Thoracic aorta (tissue), 2 donors: Measurements from ENCODE around the gene SLC13A3. TPM values are rescaled to one million over a fixed set of nuclear protein-coding genes. Genes with fewer than 3 reads are reported as not detected.

Source experiments
- ATAC-seq: fragments of 150-250 bp; one replicate; pipeline ENCODE4 v1.8.0; 2017; ENCODE audit warnings: low read depth; ENCODE audit not compliant: insufficient number of reproducible peaks, low FRiP score
- DNase-seq: peaks from one replicate; pipeline ENCODE4 v3.0.0-alpha.2; 2020; ENCODE audit warnings: low spot score
- H3K27ac ChIP-seq, 2 donors: fragments of 200-600 bp; sonication (generic); 1 replicate in 1 of 2; 2 replicates in 1 of 2; pipeline ENCODE4 v1.5.1; 2016; ENCODE audit warnings: mild to moderate bottlenecking in 2 of 2, moderate library complexity in 2 of 2
- H3K27me3 ChIP-seq: fragments of 200-600 bp; sonication (generic); replicated peaks from 2 replicates; pipeline ENCODE4 v1.6.0; 2016; ENCODE audit warnings: mild to moderate bottlenecking; ENCODE audit not compliant: insufficient read depth
- H3K36me3 ChIP-seq: fragments of 200-600 bp; sonication (generic); one replicate; pipeline ENCODE4 v1.5.1; 2016
- H3K4me1 ChIP-seq, 2 donors: fragments of 200-600 bp; sonication (generic); 1 replicate in 1 of 2; 2 replicates in 1 of 2; pipeline versions ENCODE4 v1.5.1 to v1.6.0; 2016; ENCODE audit warnings: low read depth in 2 of 2, mild to moderate bottlenecking in 1 of 2; ENCODE audit not compliant: control insufficient read depth in 1 of 2
- H3K4me3 ChIP-seq: fragments of 200-600 bp; sonication (generic); 2 replicates; pipeline ENCODE4 v1.5.1; 2016; ENCODE audit warnings: mild to moderate bottlenecking
- H3K9me3 ChIP-seq: fragments of 200-600 bp; sonication (generic); 2 replicates; pipeline ENCODE4 v1.5.1; 2016
- CTCF ChIP-seq: fragments of 200-600 bp; sonication (generic); IDR thresholded peaks from one replicate; pipeline ENCODE4 v1.5.1; 2019; ENCODE audit warnings: antibody characterized with exemption
- total RNA-seq, 2 donors: library from RNA; depleted of rRNA; stranded (reverse); fragments of >200 nt; gene quantifications; one replicate each; pipeline versions ENCODE4 v1.1.0 to v1.2.3, GENCODE V29; 2016

SLC13A3 gene
- total RNA-seq, 2 donors from 2014 or later = 3.2 to 4.9 TPM

GRCh38 chr20:46641424-46641823 is 9.8 kb downstream of the SLC13A3 start:
- DNase-seq (no peak), ATAC-seq (no peak)
- no peak overlapping the region for H3K4me3 ChIP-seq
- peaks cover 0 to 2% of the 10 kb centered on the region in 2 donors for H3K4me1 ChIP-seq
- H3K27ac ChIP-seq = no peak overlapping the region
- H3K36me3 ChIP-seq = no peaks in the 10 kb centered on the region
- no peak for TF ChIP-seq CTCF
- H3K9me3 ChIP-seq = no peaks in the 10 kb centered on the region
- no peaks in the 10 kb centered on the region for H3K27me3 ChIP-seq

GRCh38 chr20:46640536-46641311 is 10.5 kb downstream of the SLC13A3 start:
- Histone ChIP-seq H3K36me3 (no peaks in the 10 kb centered on the region), H3K27me3 (no peaks in the 10 kb centered on the region), H3K4me1 (no peaks in the 10 kb centered on the region), H3K27ac (no peak overlapping the region), H3K4me3 (no peak overlapping the region), H3K9me3 (no peaks in the 10 kb centered on the region)
- DNase-seq (no peak), ATAC-seq (no peak)
- TF ChIP-seq CTCF = no peak

- no peaks in the 10 kb centered on the region for H3K9me3 ChIP-seq
- H3K4me3 ChIP-seq = no peak overlapping the region
- no peaks in the 10 kb centered on the region for H3K4me1 ChIP-seq
- no peak for TF ChIP-seq CTCF
- no peak for DNase-seq
- no peaks in the 10 kb centered on the region for H3K27me3 ChIP-seq
- ATAC-seq = no peak
- no peak overlapping the region for H3K27ac ChIP-seq
- no peaks in the 10 kb centered on the region for H3K36me3 ChIP-seq
Measured at GRCh38 chr20:46640044-46640443, 11.2 kb downstream of the SLC13A3 start.

- no peaks in the 10 kb centered on the region for H3K9me3 ChIP-seq
- no peaks in the 10 kb centered on the region for H3K27me3 ChIP-seq
- no peaks in the 10 kb centered on the region for H3K4me1 ChIP-seq
- DNase-seq = no peak
- ATAC-seq = no peak
- no peak overlapping the region for H3K4me3 ChIP-seq
- no peak overlapping the region for H3K27ac ChIP-seq
- no peak for TF ChIP-seq CTCF
- no peaks in the 10 kb centered on the region for H3K36me3 ChIP-seq
Measured at GRCh38 chr20:46639587-46639986, 11.7 kb downstream of the SLC13A3 start.

GRCh38 chr20:46638898-46639274 is 12.4 kb downstream of the SLC13A3 start:
- DNase-seq (no peak), ATAC-seq (no peak)
- H3K9me3 ChIP-seq = no peaks in the 10 kb centered on the region
- H3K27ac ChIP-seq = no peak overlapping the region
- no peak for TF ChIP-seq CTCF
- no peaks in the 10 kb centered on the region for H3K27me3 ChIP-seq
- H3K4me3 ChIP-seq = no peak overlapping the region
- H3K4me1 ChIP-seq = no peaks in the 10 kb centered on the region
- H3K36me3 ChIP-seq = no peaks in the 10 kb centered on the region
